ENCODE measurements around the gene MTHFSD. TPM values are rescaled to one million over a fixed set of nuclear protein-coding genes. Genes with fewer than 3 reads are reported as not detected.

MTHFSD gene
- total RNA-seq, 1 experiment from 2014 or later, result 18.8 TPM

DNA sequence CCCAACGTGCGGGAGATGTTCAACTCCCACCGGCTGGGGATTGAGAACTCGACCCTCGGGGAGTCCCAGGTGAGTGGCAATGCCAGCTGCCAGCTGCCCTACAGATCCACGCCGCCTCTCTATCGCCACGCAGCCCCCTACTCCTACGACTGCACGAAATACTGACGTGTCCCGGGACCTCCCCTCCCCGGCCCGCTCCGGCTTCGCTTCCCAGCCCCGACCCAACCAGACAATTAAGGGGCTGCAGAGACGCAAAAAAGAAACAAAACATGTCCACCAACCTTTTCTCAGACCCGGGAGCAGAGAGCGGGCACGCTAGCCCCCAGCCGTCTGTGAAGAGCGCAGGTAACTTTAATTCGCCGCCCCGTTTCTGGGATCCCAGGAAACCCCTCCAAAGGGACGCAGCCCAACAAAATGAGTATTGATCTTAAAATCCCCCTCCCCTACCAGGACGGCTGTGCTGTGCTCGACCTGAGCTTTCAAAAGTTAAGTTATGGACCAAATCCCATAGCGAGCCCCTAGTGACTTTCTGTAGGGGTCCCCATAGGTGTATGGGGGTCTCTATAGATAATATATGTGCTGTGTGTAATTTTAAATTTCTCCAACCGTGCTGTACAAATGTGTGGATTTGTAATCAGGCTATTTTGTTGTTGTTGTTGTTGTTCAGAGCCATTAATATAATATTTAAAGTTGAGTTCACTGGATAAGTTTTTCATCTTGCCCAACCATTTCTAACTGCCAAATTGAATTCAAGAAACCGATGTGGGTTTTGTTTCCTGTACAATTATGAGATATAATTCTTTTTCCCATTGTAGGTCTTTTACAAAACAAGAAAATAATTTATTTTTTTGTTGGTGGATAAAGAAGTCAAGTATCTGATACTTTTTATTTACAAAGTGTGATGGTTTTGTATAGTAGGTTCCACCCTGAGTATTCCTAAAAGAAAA lies 13.9 kb upstream of the MTHFSD start:
- Histone ChIP-seq H3K79me2 (ENCODE audit: low read length) (no peaks in the 10 kb centered on the region), H3K9me2 (replicated peaks; ENCODE audit: insufficient read depth, low read length) (no peaks in the 10 kb centered on the region), H3K9me3 (ENCODE audit: low read length) (no peaks in the 10 kb centered on the region), H3K4me2 (ENCODE audit: low read depth, low read length, poor library complexity, severe bottlenecking) (no peak overlapping the region), H3K36me3 (ENCODE audit: insufficient read depth, low read length) (no peaks in the 10 kb centered on the region), H3K27me3 (ENCODE audit: low read length) (no peaks in the 10 kb centered on the region), H3K4me1 (ENCODE audit: low read length) (no peaks in the 10 kb centered on the region), H3K27ac (ENCODE audit: low read length) (no peak overlapping the region), H3K4me3 (ENCODE audit: low read length) (no peak overlapping the region), H3K9ac (ENCODE audit: low read length) (no peak overlapping the region), H4K20me1 (ENCODE audit: insufficient read depth, low read depth, low read length) (no peaks in the 10 kb centered on the region), H2AFZ (ENCODE audit: low read length) (no peak overlapping the region)
- DNase-seq, result no peak

DNA sequence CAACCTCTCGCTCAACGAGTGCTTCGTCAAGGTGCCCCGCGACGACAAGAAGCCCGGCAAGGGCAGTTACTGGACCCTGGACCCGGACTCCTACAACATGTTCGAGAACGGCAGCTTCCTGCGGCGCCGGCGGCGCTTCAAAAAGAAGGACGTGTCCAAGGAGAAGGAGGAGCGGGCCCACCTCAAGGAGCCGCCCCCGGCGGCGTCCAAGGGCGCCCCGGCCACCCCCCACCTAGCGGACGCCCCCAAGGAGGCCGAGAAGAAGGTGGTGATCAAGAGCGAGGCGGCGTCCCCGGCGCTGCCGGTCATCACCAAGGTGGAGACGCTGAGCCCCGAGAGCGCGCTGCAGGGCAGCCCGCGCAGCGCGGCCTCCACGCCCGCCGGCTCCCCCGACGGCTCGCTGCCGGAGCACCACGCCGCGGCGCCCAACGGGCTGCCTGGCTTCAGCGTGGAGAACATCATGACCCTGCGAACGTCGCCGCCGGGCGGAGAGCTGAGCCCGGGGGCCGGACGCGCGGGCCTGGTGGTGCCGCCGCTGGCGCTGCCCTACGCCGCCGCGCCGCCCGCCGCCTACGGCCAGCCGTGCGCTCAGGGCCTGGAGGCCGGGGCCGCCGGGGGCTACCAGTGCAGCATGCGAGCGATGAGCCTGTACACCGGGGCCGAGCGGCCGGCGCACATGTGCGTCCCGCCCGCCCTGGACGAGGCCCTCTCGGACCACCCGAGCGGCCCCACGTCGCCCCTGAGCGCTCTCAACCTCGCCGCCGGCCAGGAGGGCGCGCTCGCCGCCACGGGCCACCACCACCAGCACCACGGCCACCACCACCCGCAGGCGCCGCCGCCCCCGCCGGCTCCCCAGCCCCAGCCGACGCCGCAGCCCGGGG lies 12.9 kb upstream of the MTHFSD start:
- Histone ChIP-seq H3K27ac (ENCODE audit: low read length) (no peak overlapping the region), H3K9ac (ENCODE audit: low read length) (no peak overlapping the region), H3K36me3 (ENCODE audit: insufficient read depth, low read length) (no peaks in the 10 kb centered on the region), H4K20me1 (ENCODE audit: insufficient read depth, low read depth, low read length) (no peaks in the 10 kb centered on the region), H3K4me2 (ENCODE audit: low read depth, low read length, poor library complexity, severe bottlenecking) (no peak overlapping the region), H3K9me3 (ENCODE audit: low read length) (no peaks in the 10 kb centered on the region), H3K79me2 (ENCODE audit: low read length) (no peaks in the 10 kb centered on the region), H2AFZ (ENCODE audit: low read length) (no peak overlapping the region), H3K4me3 (ENCODE audit: low read length) (no peak overlapping the region), H3K27me3 (ENCODE audit: low read length) (no peaks in the 10 kb centered on the region), H3K9me2 (replicated peaks; ENCODE audit: insufficient read depth, low read length) (no peaks in the 10 kb centered on the region), H3K4me1 (ENCODE audit: low read length) (no peaks in the 10 kb centered on the region)
- no peak for DNase-seq

DNA sequence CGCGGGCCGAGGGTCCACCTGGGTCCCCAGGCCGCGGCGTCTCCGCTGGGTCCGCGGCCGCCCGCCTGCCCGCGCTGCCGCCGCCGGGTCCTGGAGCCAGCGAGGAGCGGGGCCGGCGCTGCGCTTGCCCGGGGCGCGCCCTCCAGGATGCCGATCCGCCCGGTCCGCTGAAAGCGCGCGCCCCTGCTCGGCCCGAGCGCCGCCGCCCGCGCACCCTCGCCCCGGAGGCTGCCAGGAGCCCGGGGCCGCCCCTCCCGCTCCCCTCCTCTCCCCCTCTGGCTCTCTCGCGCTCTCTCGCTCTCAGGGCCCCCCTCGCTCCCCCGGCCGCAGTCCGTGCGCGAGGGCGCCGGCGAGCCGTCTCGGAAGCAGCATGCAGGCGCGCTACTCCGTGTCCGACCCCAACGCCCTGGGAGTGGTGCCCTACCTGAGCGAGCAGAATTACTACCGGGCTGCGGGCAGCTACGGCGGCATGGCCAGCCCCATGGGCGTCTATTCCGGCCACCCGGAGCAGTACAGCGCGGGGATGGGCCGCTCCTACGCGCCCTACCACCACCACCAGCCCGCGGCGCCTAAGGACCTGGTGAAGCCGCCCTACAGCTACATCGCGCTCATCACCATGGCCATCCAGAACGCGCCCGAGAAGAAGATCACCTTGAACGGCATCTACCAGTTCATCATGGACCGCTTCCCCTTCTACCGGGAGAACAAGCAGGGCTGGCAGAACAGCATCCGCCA lies 12.1 kb upstream of the MTHFSD start:
- Histone ChIP-seq H3K79me2 (ENCODE audit: low read length) (no peaks in the 10 kb centered on the region), H3K27me3 (ENCODE audit: low read length) (no peaks in the 10 kb centered on the region), H3K27ac (ENCODE audit: low read length) (no peak overlapping the region), H2AFZ (ENCODE audit: low read length) (no peak overlapping the region), H3K9ac (ENCODE audit: low read length) (no peak overlapping the region), H3K4me3 (ENCODE audit: low read length) (no peak overlapping the region), H3K4me2 (ENCODE audit: low read depth, low read length, poor library complexity, severe bottlenecking) (no peak overlapping the region), H3K9me3 (ENCODE audit: low read length) (no peaks in the 10 kb centered on the region), H3K4me1 (ENCODE audit: low read length) (no peaks in the 10 kb centered on the region), H3K9me2 (replicated peaks; ENCODE audit: insufficient read depth, low read length) (no peaks in the 10 kb centered on the region), H3K36me3 (ENCODE audit: insufficient read depth, low read length) (no peaks in the 10 kb centered on the region), H4K20me1 (ENCODE audit: insufficient read depth, low read depth, low read length) (no peaks in the 10 kb centered on the region)
- no peak for DNase-seq

DNA sequence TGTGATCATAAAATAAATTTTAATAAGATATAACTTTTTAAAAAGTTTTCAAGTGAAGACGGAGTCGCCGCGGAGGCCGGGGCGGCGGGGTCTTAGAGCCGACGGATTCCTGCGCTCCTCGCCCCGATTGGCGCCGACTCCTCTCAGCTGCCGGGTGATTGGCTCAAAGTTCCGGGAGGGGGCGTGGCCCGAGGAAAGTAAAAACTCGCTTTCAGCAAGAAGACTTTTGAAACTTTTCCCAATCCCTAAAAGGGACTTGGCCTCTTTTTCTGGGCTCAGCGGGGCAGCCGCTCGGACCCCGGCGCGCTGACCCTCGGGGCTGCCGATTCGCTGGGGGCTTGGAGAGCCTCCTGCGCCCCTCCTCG lies 11.5 kb upstream of the MTHFSD start, which contains the start of gene FOXC2:
TSS of gene FOXC2 (plus strand) at position 229 of the 365 bp plus-strand sequence. CDS start 507 bp downstream, outside the sequence.
- Histone ChIP-seq H3K9me3 (ENCODE audit: low read length) (no peaks in the 10 kb centered on the region), H3K4me3 (ENCODE audit: low read length) (no peak within 1 kb of the TSS), H2AFZ (ENCODE audit: low read length) (no peak within 1 kb of the TSS), H3K9me2 (replicated peaks; ENCODE audit: insufficient read depth, low read length) (no peaks in the 10 kb centered on the region), H3K9ac (ENCODE audit: low read length) (no peak within 1 kb of the TSS), H3K36me3 (ENCODE audit: insufficient read depth, low read length) (no peaks in the 10 kb centered on the region), H3K79me2 (ENCODE audit: low read length) (no peaks in the 10 kb centered on the region), H3K27ac (ENCODE audit: low read length) (no peak within 1 kb of the TSS), H3K4me2 (ENCODE audit: low read depth, low read length, poor library complexity, severe bottlenecking) (no peak within 1 kb of the TSS), H3K4me1 (ENCODE audit: low read length) (no peaks in the 10 kb centered on the region), H3K27me3 (ENCODE audit: low read length) (no peaks in the 10 kb centered on the region), H4K20me1 (ENCODE audit: insufficient read depth, low read depth, low read length) (no peaks in the 10 kb centered on the region)
- DNase-seq, result no peak

DNA sequence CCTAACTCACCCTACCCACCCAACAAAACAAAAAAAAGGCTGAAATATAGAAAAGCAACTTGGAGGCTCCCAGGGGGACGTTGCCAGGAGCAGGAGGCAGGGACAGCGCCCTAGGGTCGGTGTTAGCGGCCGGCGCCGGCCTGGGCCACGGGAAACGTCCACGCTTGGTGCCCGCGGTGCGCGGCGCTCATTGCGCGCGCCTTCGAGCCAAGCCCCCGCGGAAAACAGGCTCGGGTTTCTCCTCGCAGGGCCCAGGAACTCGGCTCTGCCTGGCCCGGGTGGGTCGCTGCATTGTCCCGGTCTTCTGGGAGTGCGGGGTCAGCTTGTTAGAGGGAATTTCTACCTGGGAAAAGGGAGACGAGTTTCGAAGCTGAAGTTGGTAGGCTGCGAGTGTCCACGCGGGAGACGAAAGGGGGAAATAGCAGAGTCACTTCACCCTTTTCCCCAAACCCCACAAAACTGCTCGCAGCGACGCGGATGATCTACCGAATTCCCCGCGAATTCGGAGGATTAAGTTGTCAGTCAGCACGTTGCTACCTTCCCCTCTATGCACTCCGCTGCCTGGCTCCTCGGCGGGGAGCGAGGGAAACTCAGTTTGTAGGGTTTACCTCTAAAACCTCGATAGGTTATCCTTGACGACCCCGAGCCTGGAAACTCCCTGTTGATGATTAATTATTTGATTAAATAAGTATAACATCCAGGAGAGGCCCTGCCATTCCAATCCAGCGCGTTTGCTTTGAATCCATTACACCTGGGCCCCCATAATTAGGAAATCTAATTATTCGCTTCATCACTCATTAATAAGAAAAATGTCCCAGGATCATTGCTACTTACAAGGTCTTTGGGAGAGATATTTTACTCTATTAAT lies 10.8 kb upstream of the MTHFSD start:
- Histone ChIP-seq H3K9me3 (ENCODE audit: low read length) (no peaks in the 10 kb centered on the region), H3K27ac (ENCODE audit: low read length) (no peak overlapping the region), H2AFZ (ENCODE audit: low read length) (no peak overlapping the region), H3K27me3 (ENCODE audit: low read length) (no peaks in the 10 kb centered on the region), H3K4me2 (ENCODE audit: low read depth, low read length, poor library complexity, severe bottlenecking) (no peak overlapping the region), H3K9ac (ENCODE audit: low read length) (no peak overlapping the region), H3K9me2 (replicated peaks; ENCODE audit: insufficient read depth, low read length) (no peaks in the 10 kb centered on the region), H3K4me3 (ENCODE audit: low read length) (no peak overlapping the region), H3K4me1 (ENCODE audit: low read length) (no peaks in the 10 kb centered on the region), H3K36me3 (ENCODE audit: insufficient read depth, low read length) (no peaks in the 10 kb centered on the region), H4K20me1 (ENCODE audit: insufficient read depth, low read depth, low read length) (no peaks in the 10 kb centered on the region), H3K79me2 (ENCODE audit: low read length) (no peaks in the 10 kb centered on the region)
- no peak for DNase-seq

DNA sequence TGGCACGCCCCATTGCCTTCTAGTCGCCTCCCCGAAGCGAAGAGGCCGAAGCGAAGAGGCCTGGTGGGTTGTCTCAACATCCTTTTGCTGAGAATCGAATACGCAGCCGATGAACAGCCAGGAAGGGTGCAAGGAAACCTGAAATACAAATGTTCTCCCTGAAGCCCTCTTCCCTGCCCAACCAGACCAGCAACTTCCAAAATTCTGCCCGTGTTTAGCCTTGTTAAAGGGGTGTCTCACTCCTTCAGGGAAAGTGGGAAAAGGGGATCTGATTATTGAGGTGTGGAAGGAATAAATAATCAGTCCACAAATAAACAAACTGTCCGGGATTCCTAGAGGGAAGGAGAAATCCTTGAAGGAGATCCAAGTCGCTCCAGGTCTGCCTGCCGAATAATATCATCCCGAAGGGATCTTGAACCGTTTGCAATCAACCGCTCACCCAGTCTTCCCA lies 10.2 kb upstream of the MTHFSD start:
- no peak overlapping the region for H3K4me2 ChIP-seq (ENCODE audit: low read depth, low read length, poor library complexity, severe bottlenecking)

DNA sequence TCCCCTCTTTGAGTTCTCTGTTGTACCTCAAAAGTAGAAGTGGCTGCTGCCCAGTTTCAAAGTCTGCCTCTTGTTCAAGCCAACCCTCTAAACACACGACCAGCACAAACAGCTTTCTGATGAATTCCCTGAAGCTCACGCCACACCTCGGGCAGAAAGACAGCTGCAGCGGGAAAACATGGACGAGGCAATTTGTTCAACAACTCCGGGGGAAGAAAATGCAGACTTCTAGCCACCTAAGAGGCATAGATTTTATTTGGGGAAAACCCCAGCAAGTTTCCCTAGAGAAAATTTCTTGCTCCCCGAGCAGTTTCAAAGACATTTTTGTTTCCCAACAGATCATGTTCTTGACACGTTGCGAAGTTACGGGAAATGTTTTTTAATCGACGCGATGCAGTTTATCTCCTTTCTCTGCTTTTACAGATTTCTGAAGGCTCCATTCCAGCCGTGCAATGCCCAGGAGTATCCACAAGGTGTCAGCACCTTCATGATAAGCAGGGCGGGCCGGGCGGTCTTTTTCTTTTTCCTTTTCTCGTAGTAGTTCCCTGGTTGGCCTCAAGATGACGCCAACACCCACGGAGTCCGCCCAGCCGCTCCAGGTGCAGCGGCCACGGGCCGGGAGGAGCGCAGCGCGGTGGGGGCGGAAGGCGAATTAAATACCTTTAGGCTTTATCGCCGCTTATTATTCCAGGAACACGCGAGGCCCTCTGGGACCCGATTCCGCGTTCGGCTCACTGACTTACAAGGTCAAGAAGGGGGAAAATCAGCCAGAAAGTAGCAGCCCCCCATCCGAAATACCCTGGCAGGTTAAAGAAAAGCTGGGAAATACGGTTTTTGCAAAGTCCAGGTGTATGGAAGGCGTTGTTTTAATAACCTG lies 8.7 kb upstream of the MTHFSD start:
- no peaks in the 10 kb centered on the region for H3K9me3 ChIP-seq (ENCODE audit: low read length)
- H3K9ac ChIP-seq (ENCODE audit: low read length), result no peak overlapping the region
- H3K27me3 ChIP-seq (ENCODE audit: low read length), result no peaks in the 10 kb centered on the region
- H3K4me3 ChIP-seq (ENCODE audit: low read length), result no peak overlapping the region
- DNase-seq, result peak; percentile 94
- no peaks in the 10 kb centered on the region for H4K20me1 ChIP-seq (ENCODE audit: insufficient read depth, low read depth, low read length)
- no peak overlapping the region for H2AFZ ChIP-seq (ENCODE audit: low read length)
- H3K9me2 ChIP-seq (replicated peaks; ENCODE audit: insufficient read depth, low read length), result no peaks in the 10 kb centered on the region
- H3K79me2 ChIP-seq (ENCODE audit: low read length), result no peaks in the 10 kb centered on the region
- H3K36me3 ChIP-seq (ENCODE audit: insufficient read depth, low read length), result no peaks in the 10 kb centered on the region
- no peaks in the 10 kb centered on the region for H3K4me1 ChIP-seq (ENCODE audit: low read length)
- H3K27ac ChIP-seq (ENCODE audit: low read length), result no peak overlapping the region
- H3K4me2 ChIP-seq (ENCODE audit: low read depth, low read length, poor library complexity, severe bottlenecking), result peak overlapping the region; percentile 34

More for the DNA sequence above, 10.2 kb upstream of the MTHFSD start:
- Histone ChIP-seq H3K9me3 (ENCODE audit: low read length) (no peaks in the 10 kb centered on the region), H3K27me3 (ENCODE audit: low read length) (no peaks in the 10 kb centered on the region), H3K9me2 (replicated peaks; ENCODE audit: insufficient read depth, low read length) (no peaks in the 10 kb centered on the region), H2AFZ (ENCODE audit: low read length) (no peak overlapping the region), H3K27ac (ENCODE audit: low read length) (no peak overlapping the region), H3K9ac (ENCODE audit: low read length) (no peak overlapping the region), H3K36me3 (ENCODE audit: insufficient read depth, low read length) (no peaks in the 10 kb centered on the region), H3K79me2 (ENCODE audit: low read length) (no peaks in the 10 kb centered on the region), H3K4me3 (ENCODE audit: low read length) (no peak overlapping the region), H4K20me1 (ENCODE audit: insufficient read depth, low read depth, low read length) (no peaks in the 10 kb centered on the region), H3K4me1 (ENCODE audit: low read length) (no peaks in the 10 kb centered on the region)
- DNase-seq, result no peak

Data from Karpas-422 (cell line).